ENCODE results near the gene RNASEH2A.
"Not testable (repeated sequence)": the region's sequence is repeated elsewhere in the genome, so short reads cannot be mapped to it uniquely, and the experiment has no call there.

RNASEH2A gene

DNA sequence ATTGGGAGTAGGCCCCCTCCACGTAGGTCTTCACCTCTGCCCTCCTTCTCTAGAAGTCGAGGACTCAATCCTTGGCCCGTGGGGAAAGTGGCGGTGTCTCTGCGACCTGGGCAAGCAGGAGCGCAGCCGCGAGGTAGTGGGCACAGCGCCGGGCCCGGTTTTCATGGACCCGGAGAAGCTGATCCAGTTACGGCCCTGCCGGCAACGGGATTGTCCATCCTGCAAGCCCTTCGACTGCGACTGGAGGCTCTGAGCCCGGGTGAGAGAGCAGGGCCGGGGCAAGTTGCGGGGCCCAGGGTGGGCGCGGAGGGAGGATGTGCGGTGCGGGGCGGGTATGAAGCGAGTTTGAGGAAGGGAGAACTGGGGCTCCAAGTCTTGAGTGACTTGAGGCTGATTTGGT lies 2.3 kb upstream of the RNASEH2A start:
- no peak overlapping the region for H2AFZ ChIP-seq (ENCODE audit: low read length)
- no peaks in the 10 kb centered on the region for H3K9me2 ChIP-seq (ENCODE audit: low read depth, low read length)
- H3K4me2 ChIP-seq (ENCODE audit: low read length): no peak overlapping the region
- no peaks in the 10 kb centered on the region for H3K79me2 ChIP-seq (ENCODE audit: insufficient read depth, low read length)
- no peak overlapping the region for H3K4me3 ChIP-seq (ENCODE audit: low read depth, low read length, poor library complexity, severe bottlenecking)
- no peaks in the 10 kb centered on the region for H3K27me3 ChIP-seq (ENCODE audit: insufficient read depth, low read length)
- no peaks in the 10 kb centered on the region for H4K20me1 ChIP-seq (ENCODE audit: insufficient read depth, low read length)
- no peak overlapping the region for H3K27ac ChIP-seq (ENCODE audit: low read depth, low read length, poor library complexity, severe bottlenecking)
- H3F3A ChIP-seq (ENCODE audit: insufficient read depth, low read length): no peaks in the 10 kb centered on the region
- H3K9me3 ChIP-seq (ENCODE audit: low read length): no peaks in the 10 kb centered on the region
- TF ChIP-seq EZH2 (IDR thresholded peaks at IDR 0.05; ENCODE audit: borderline replicate concordance, low read length): no peak
- TF ChIP-seq, protein P1, sequence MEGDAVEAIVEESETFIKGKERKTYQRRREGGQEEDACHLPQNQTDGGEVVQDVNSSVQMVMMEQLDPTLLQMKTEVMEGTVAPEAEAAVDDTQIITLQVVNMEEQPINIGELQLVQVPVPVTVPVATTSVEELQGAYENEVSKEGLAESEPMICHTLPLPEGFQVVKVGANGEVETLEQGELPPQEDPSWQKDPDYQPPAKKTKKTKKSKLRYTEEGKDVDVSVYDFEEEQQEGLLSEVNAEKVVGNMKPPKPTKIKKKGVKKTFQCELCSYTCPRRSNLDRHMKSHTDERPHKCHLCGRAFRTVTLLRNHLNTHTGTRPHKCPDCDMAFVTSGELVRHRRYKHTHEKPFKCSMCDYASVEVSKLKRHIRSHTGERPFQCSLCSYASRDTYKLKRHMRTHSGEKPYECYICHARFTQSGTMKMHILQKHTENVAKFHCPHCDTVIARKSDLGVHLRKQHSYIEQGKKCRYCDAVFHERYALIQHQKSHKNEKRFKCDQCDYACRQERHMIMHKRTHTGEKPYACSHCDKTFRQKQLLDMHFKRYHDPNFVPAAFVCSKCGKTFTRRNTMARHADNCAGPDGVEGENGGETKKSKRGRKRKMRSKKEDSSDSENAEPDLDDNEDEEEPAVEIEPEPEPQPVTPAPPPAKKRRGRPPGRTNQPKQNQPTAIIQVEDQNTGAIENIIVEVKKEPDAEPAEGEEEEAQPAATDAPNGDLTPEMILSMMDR (IDR thresholded peaks at IDR 0.05; ENCODE audit: low read length): no peak
- no peak overlapping the region for H3K9ac ChIP-seq (ENCODE audit: low read length)
- peaks cover 20% of the 10 kb centered on the region; the same call in 1 of the 2 replicates for H3K36me3 ChIP-seq (ENCODE audit: insufficient read depth, low read length)
- peaks cover 34% of the 10 kb centered on the region for H3K4me1 ChIP-seq (ENCODE audit: insufficient read depth, low read length, severe bottlenecking)

- no peaks in the 10 kb centered on the region for H3F3A ChIP-seq (ENCODE audit: insufficient read depth, low read length)
- TF ChIP-seq, protein P1 (IDR thresholded peaks at IDR 0.05; ENCODE audit: low read length): no peak
- TF ChIP-seq EZH2 (IDR thresholded peaks at IDR 0.05; ENCODE audit: borderline replicate concordance, low read length): no peak
- no peak overlapping the region for H3K9ac ChIP-seq (ENCODE audit: low read length)
- no peaks in the 10 kb centered on the region for H3K27me3 ChIP-seq (ENCODE audit: insufficient read depth, low read length)
- H3K9me3 ChIP-seq (ENCODE audit: low read length): no peaks in the 10 kb centered on the region
- no peaks in the 10 kb centered on the region for H3K4me1 ChIP-seq (ENCODE audit: insufficient read depth, low read length, severe bottlenecking)
- H3K36me3 ChIP-seq (ENCODE audit: insufficient read depth, low read length): peaks cover 24% of the 10 kb centered on the region
- H3K4me3 ChIP-seq (ENCODE audit: low read depth, low read length, poor library complexity, severe bottlenecking): no peak overlapping the region
- H3K9me2 ChIP-seq (ENCODE audit: low read depth, low read length): no peaks in the 10 kb centered on the region
- no peaks in the 10 kb centered on the region for H4K20me1 ChIP-seq (ENCODE audit: insufficient read depth, low read length)
- H3K4me2 ChIP-seq (ENCODE audit: low read length): no peak overlapping the region
- H3K27ac ChIP-seq (ENCODE audit: low read depth, low read length, poor library complexity, severe bottlenecking): no peak overlapping the region
- no peak overlapping the region for H2AFZ ChIP-seq (ENCODE audit: low read length)
- no peaks in the 10 kb centered on the region for H3K79me2 ChIP-seq (ENCODE audit: insufficient read depth, low read length)
Measured at GRCh38 chr19:12815088-12815487, 8.7 kb downstream of the RNASEH2A start.

- H3K27me3 ChIP-seq (ENCODE audit: insufficient read depth, low read length); H3K4me3 ChIP-seq (ENCODE audit: low read depth, low read length, poor library complexity, severe bottlenecking); H3K27ac ChIP-seq (ENCODE audit: low read depth, low read length, poor library complexity, severe bottlenecking); H3F3A ChIP-seq (ENCODE audit: insufficient read depth, low read length); H3K9ac ChIP-seq (ENCODE audit: low read length); H2AFZ ChIP-seq (ENCODE audit: low read length); H4K20me1 ChIP-seq (ENCODE audit: insufficient read depth, low read length); H3K9me3 ChIP-seq (ENCODE audit: low read length); H3K4me2 ChIP-seq (ENCODE audit: low read length); H3K4me1 ChIP-seq (ENCODE audit: insufficient read depth, low read length, severe bottlenecking); H3K9me2 ChIP-seq (ENCODE audit: low read depth, low read length); H3K79me2 ChIP-seq (ENCODE audit: insufficient read depth, low read length): not testable (repeated sequence)
- H3K36me3 ChIP-seq (ENCODE audit: insufficient read depth, low read length): peaks cover 13% of the 10 kb centered on the region
Measured at GRCh38 chr19:12817188-12817587, 10.8 kb downstream of the RNASEH2A start.

- H3K4me1 ChIP-seq (ENCODE audit: insufficient read depth, low read length, severe bottlenecking); H2AFZ ChIP-seq (ENCODE audit: low read length); H3K27me3 ChIP-seq (ENCODE audit: insufficient read depth, low read length); H3F3A ChIP-seq (ENCODE audit: insufficient read depth, low read length); H3K4me3 ChIP-seq (ENCODE audit: low read depth, low read length, poor library complexity, severe bottlenecking); H3K27ac ChIP-seq (ENCODE audit: low read depth, low read length, poor library complexity, severe bottlenecking); H4K20me1 ChIP-seq (ENCODE audit: insufficient read depth, low read length); H3K9me2 ChIP-seq (ENCODE audit: low read depth, low read length); H3K79me2 ChIP-seq (ENCODE audit: insufficient read depth, low read length); H3K4me2 ChIP-seq (ENCODE audit: low read length); H3K9ac ChIP-seq (ENCODE audit: low read length); H3K9me3 ChIP-seq (ENCODE audit: low read length): not testable (repeated sequence)
- H3K36me3 ChIP-seq (ENCODE audit: insufficient read depth, low read length): peaks cover 13% of the 10 kb centered on the region
Measured at GRCh38 chr19:12817810-12818209, 11.4 kb downstream of the RNASEH2A start.

All from OCI-LY1 (cell line).